ENCODE results near the gene CHN2. TPM values are rescaled to one million over a fixed set of nuclear protein-coding genes. Genes with fewer than 3 reads are reported as not detected.

The CHN2 gene
- total RNA-seq, 1 experiment from 2014 or later, result 0.15 TPM

- BruUV-seq (replicated peaks), result no TSS peak
- DNase-seq (ENCODE audit: low read depth, low spot score), result no peak
- H3K4me1 ChIP-seq (ENCODE audit: control insufficient read depth, insufficient read depth, low read length), result no peaks in the 10 kb centered on the region
- H3K27ac ChIP-seq (ENCODE audit: low read length), result no peak overlapping the region
- intact Hi-C loops (cut with micrococcal nuclease; ENCODE audit: unreplicated experiment), result no loop called here
- H3K9me3 ChIP-seq (ENCODE audit: control insufficient read depth, insufficient read depth, low read depth, low read length), result no peaks in the 10 kb centered on the region
- in situ Hi-C loops (cut with HindIII; ENCODE audit: low pct_unique_long_range_greater_than_20kb, low sequenced_read_pairs), result no loop called here
- TF ChIP-seq REST (IDR thresholded peaks at IDR 0.05; ENCODE audit: insufficient read depth in 1 of 2, low read depth in 2 of 2, low read length in 1 of 2) (no peak), CTCF (IDR thresholded peaks at IDR 0.05) (no peak), SIN3A (IDR thresholded peaks at IDR 0.05; ENCODE audit: borderline replicate concordance, insufficient read depth, low read depth, low read length) (no peak), POLR2AphosphoS5 (IDR thresholded peaks at IDR 0.05; ENCODE audit: low read depth, low read length) (no peak), TCF7L2 (IDR thresholded peaks at IDR 0.05; ENCODE audit: low read depth, low read length) (no peak)
- POLR2A ChIA-PET, result no interaction called here
- H3K4me3 ChIP-seq (ENCODE audit: low read depth in 2 of 2, low read length in 2 of 2), result no peak overlapping the region
- H3K36me3 ChIP-seq (ENCODE audit: control insufficient read depth, insufficient read depth, low read length), result no peaks in the 10 kb centered on the region
- CTCF ChIA-PET, result no interaction called here
- ATAC-seq, result no peak
- peaks cover 31% of the 10 kb centered on the region for H3K27me3 ChIP-seq (ENCODE audit: control insufficient read depth, insufficient read depth, low read length)
These were observed 133.5 kb downstream of the CHN2 start for GRCh38 chr7:29328045-29328444.

- H3K9me3 ChIP-seq (ENCODE audit: control insufficient read depth, insufficient read depth, low read depth, low read length), result no peaks in the 10 kb centered on the region
- no TSS peak for BruUV-seq (replicated peaks)
- TF ChIP-seq TCF7L2 (IDR thresholded peaks at IDR 0.05; ENCODE audit: low read depth, low read length) (no peak), CTCF (IDR thresholded peaks at IDR 0.05) (no peak), POLR2AphosphoS5 (IDR thresholded peaks at IDR 0.05; ENCODE audit: low read depth, low read length) (no peak), SIN3A (IDR thresholded peaks at IDR 0.05; ENCODE audit: borderline replicate concordance, insufficient read depth, low read depth, low read length) (no peak), REST (IDR thresholded peaks at IDR 0.05; ENCODE audit: insufficient read depth in 1 of 2, low read depth in 2 of 2, low read length in 1 of 2) (no peak)
- in situ Hi-C loops (cut with HindIII; ENCODE audit: low pct_unique_long_range_greater_than_20kb, low sequenced_read_pairs), result no loop called here
- H3K4me3 ChIP-seq (ENCODE audit: low read depth in 2 of 2, low read length in 2 of 2), result no peak overlapping the region
- ChIA-PET POLR2A (no interaction called here), CTCF (interaction anchor here (0.7 kb wide), 1 partner anchor 407 kb away, joined by 3 read pairs; no protein-coding TSS in a partner anchor)
- DNase-seq (ENCODE audit: low read depth, low spot score), result no peak
- H3K36me3 ChIP-seq (ENCODE audit: control insufficient read depth, insufficient read depth, low read length), result no peaks in the 10 kb centered on the region
- peaks cover 34% of the 10 kb centered on the region for H3K27me3 ChIP-seq (ENCODE audit: control insufficient read depth, insufficient read depth, low read length)
- no peaks in the 10 kb centered on the region for H3K4me1 ChIP-seq (ENCODE audit: control insufficient read depth, insufficient read depth, low read length)
- no peak for ATAC-seq
- H3K27ac ChIP-seq (ENCODE audit: low read length), result no peak overlapping the region
- intact Hi-C loops (cut with micrococcal nuclease; ENCODE audit: unreplicated experiment), result no loop called here
These were observed 134.2 kb downstream of the CHN2 start for GRCh38 chr7:29328811-29329210.

All from Panc1 (cell line).